ELF-1 (cell line): ENCODE results near the gene ACSBG1.

ENCODE experiments used
- DNase-seq: peaks from one replicate; pipeline ENCODE4 v3.0.0-alpha.2; 2016; ENCODE audit warnings: low read depth, low spot score

Gene ACSBG1

GRCh38 chr15:78130466-78131294 is 103.7 kb downstream of the ACSBG1 start:
- DNase-seq: no peak

DNA sequence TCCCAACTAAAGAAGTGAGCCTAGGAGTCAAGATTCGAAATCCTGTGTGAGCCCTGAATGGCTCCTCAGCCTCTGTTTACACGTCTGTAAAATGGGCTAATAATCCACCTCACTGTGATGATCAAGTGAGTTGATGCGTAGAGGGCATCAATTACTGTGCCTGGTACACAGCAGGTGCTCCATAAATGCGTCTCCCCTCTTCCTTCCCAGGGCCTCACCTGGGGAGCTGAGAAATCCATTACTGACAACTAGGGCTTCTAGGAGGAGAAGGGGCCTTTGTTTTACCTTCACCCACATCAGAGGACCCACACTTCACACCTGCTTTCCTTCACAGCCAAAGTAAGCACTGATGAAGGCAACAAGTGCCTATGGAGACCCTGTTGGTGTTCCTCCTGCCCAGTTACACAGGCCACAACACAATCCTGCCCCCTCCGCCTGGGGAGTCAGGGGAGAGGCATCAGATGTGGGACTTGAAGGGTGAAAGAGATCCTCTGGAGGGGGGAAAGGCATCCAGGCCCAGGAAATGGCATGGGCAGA is 104.5 kb downstream of the ACSBG1 start:
- DNase-seq: no peak

GRCh38 chr15:78129077-78129750 is 105.2 kb downstream of the ACSBG1 start:
- DNase-seq: no peak

DNA sequence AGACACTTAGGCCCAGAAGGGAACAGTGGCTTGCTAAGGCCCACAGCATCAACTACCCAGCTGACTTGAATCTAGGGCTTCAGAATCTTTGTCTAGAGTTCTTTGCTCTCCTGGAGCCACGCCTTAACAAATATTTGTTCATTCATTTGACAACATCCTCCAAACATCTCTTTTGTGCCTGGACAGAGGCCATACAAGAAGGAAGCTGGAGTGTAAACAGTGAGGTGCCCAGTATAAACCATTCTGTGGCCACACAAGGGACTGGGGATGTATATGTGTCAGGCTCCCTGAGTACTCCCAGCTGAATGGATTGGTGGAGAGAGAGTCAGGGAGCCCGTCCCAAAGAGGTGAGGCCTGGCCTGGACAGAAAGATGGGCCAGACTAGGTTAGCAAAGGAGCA is 106.5 kb downstream of the ACSBG1 start:
- no peak for DNase-seq

DNA sequence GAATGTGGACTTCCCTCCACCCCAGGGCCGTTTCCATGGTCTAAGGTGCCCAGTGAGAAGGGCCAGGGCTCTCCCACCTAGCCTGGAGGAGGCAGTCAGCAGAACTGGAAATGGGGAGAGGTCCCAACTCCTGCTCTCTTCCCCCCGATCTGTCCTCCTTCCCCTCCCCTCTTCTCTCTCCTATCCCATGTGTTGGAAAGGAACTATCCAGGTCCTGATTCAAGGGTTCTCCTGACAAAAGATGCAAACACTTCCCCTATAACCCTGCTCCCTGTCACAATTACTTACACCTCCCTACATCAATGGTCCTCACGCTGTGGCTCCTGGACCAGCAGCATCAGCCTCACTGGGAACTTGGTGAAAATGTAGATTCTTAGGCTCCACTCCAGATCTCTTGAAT is 109.1 kb downstream of the ACSBG1 start:
- DNase-seq: no peak

- DNase-seq: no peak
These were observed 113.8 kb downstream of the ACSBG1 start for GRCh38 chr15:78120523-78120922.
